GM23338 (cell line): ENCODE data around the gene LSM5. TPM values are rescaled to one million over a fixed set of nuclear protein-coding genes. Genes with fewer than 3 reads are reported as not detected.

Experiments
- ATAC-seq: fragments of 200-7000 bp; cut with Tn5 transposase; 3 replicates; pipeline ENCODE4 v1.9.1; 2020
- DNase-seq: peaks from one replicate; pipeline ENCODE4 v3.0.0-alpha.2; 2015; ENCODE audit warnings: low spot score
- H2AFZ ChIP-seq: fragments of 200-600 bp; sonication (generic); 2 replicates; pipeline ENCODE4 v1.8.0; 2016; ENCODE audit warnings: antibody characterized with exemption, mild to moderate bottlenecking, moderate library complexity
- H3F3A ChIP-seq: fragments of 200-600 bp; sonication (generic); replicated peaks from 2 replicates; pipeline ENCODE4 v1.8.0; 2017; ENCODE audit warnings: antibody characterized with exemption, mixed run types, low read depth
- H3K27ac ChIP-seq: fragments of 200-600 bp; sonication (generic); 2 replicates; pipeline ENCODE4 v1.6.1; 2016; ENCODE audit warnings: low read depth
- H3K27me3 ChIP-seq: fragments of 200-600 bp; sonication (generic); 2 replicates; pipeline ENCODE4 v1.8.0; 2016; ENCODE audit warnings: mild to moderate bottlenecking, mixed run types, moderate library complexity; ENCODE audit not compliant: insufficient read depth
- H3K36me3 ChIP-seq: fragments of 200-600 bp; sonication (generic); 2 replicates; pipeline ENCODE4 v1.8.0; 2016; ENCODE audit warnings: mild to moderate bottlenecking; ENCODE audit not compliant: insufficient read depth
- H3K4me1 ChIP-seq: fragments of 200-600 bp; sonication (generic); 2 replicates; pipeline ENCODE4 v1.8.0; 2016; ENCODE audit warnings: mild to moderate bottlenecking, moderate library complexity; ENCODE audit not compliant: insufficient read depth
- H3K4me2 ChIP-seq: fragments of 200-600 bp; sonication (generic); 2 replicates; pipeline ENCODE4 v1.7.1; 2017; ENCODE audit warnings: mixed run types
- H3K4me3 ChIP-seq: fragments of 200-600 bp; sonication (generic); 2 replicates; pipeline ENCODE4 v1.6.1; 2016; ENCODE audit warnings: mixed run types
- H3K79me2 ChIP-seq: fragments of 200-600 bp; sonication (generic); replicated peaks from 2 replicates; pipeline ENCODE4 v1.8.0; 2017; ENCODE audit warnings: mild to moderate bottlenecking; ENCODE audit not compliant: insufficient read depth
- H3K9me2 ChIP-seq: fragments of 200-600 bp; sonication (generic); 2 replicates; pipeline ENCODE4 v1.8.0; 2017; ENCODE audit not compliant: insufficient read depth
- H4K20me1 ChIP-seq: fragments of 200-600 bp; sonication (generic); replicated peaks from 2 replicates; pipeline ENCODE4 v1.8.0; 2017; ENCODE audit warnings: mild to moderate bottlenecking; ENCODE audit not compliant: insufficient read depth
- H3K27ac Mint-ChIP-seq: 2 replicates; pipeline ENCODE4 v1.8.0; 2020; ENCODE audit warnings: inconsistent platforms, mild to moderate bottlenecking, moderate library complexity, mixed read lengths
- H3K27me3 Mint-ChIP-seq: 3 replicates; pipeline ENCODE4 v1.8.0; 2022; ENCODE audit warnings: low read depth, mild to moderate bottlenecking, moderate library complexity, mixed read lengths, inconsistent platforms; ENCODE audit not compliant: insufficient read depth, poor library complexity
- H3K36me3 Mint-ChIP-seq: 3 replicates; pipeline ENCODE4 v1.8.0; 2021; ENCODE audit warnings: low read depth, mild to moderate bottlenecking, inconsistent platforms, moderate library complexity, mixed read lengths
- H3K4me1 Mint-ChIP-seq: 3 replicates; pipeline ENCODE4 v1.8.0; 2020; ENCODE audit warnings: mild to moderate bottlenecking, inconsistent platforms, mixed read lengths
- H3K4me3 Mint-ChIP-seq: 3 replicates; pipeline ENCODE4 v1.8.0; 2021; ENCODE audit warnings: moderate library complexity, mild to moderate bottlenecking, inconsistent platforms, mixed read lengths
- H3K9me3 Mint-ChIP-seq: 3 replicates; pipeline ENCODE4 v1.8.0; 2020; ENCODE audit warnings: moderate library complexity, mild to moderate bottlenecking, inconsistent platforms, mixed read lengths
- EZH2 ChIP-seq: fragments of 200-600 bp; sonication (generic); IDR thresholded peaks from one replicate; pipeline ENCODE4 v1.8.0; 2017; ENCODE audit warnings: antibody characterized with exemption, mild to moderate bottlenecking, low read depth; ENCODE audit not compliant: unreplicated experiment
- EZH2phosphoT487 ChIP-seq: fragments of 200-600 bp; sonication (generic); IDR thresholded peaks from one replicate; pipeline ENCODE4 v1.8.1; 2018; ENCODE audit warnings: antibody characterized with exemption; ENCODE audit not compliant: unreplicated experiment
- JUNB ChIP-seq: IDR thresholded peaks from one replicate; pipeline ENCODE4 v1.6.1; 2016; ENCODE audit warnings: antibody characterized with exemption; ENCODE audit not compliant: unreplicated experiment
- NANOG ChIP-seq: IDR thresholded peaks from 2 replicates; pipeline ENCODE4 v1.6.1; 2016; ENCODE audit warnings: antibody characterized with exemption, borderline replicate concordance
- STAT1 ChIP-seq: IDR thresholded peaks from one replicate; pipeline ENCODE4 v1.6.1; 2016; ENCODE audit warnings: antibody characterized with exemption; ENCODE audit not compliant: unreplicated experiment
- ZNF331 ChIP-seq: fragments of 250-450 bp; sonication (Bioruptor Pico); IDR thresholded peaks from 2 replicates; pipeline ENCODE4 v1.5.0; 2020; ENCODE audit warnings: low read depth, mild to moderate bottlenecking, moderate library complexity
- polyA plus RNA-seq: library from polyadenylated mRNA; unstranded; fragments of >200 nt; fragmentation: Nextera tagmentation; extraction: Ambion mirVana; gene quantifications from 2 replicates; pipeline ENCODE4 v1.2.1, GENCODE V29; 2016
- total RNA-seq: library from RNA; depleted of rRNA; stranded (reverse); fragments of >200 nt; shearing (Covaris generic); gene quantifications from 2 replicates; pipeline ENCODE4 v1.2.3, GENCODE V29; 2014
- TF ChIP-seq, protein P1 (sequence below): IDR thresholded peaks from 2 replicates; pipeline ENCODE4 v1.6.1; 2016; ENCODE audit warnings: antibody characterized with exemption
- TF ChIP-seq, protein P2 (sequence below): IDR thresholded peaks from one replicate; pipeline ENCODE4 v1.6.1; 2018; ENCODE audit warnings: antibody characterized with exemption; ENCODE audit not compliant: unreplicated experiment

The LSM5 gene
- total and polyA plus RNA-seq, 2 experiments from 2014 or later, result 56.6 to 469 TPM

DNA sequence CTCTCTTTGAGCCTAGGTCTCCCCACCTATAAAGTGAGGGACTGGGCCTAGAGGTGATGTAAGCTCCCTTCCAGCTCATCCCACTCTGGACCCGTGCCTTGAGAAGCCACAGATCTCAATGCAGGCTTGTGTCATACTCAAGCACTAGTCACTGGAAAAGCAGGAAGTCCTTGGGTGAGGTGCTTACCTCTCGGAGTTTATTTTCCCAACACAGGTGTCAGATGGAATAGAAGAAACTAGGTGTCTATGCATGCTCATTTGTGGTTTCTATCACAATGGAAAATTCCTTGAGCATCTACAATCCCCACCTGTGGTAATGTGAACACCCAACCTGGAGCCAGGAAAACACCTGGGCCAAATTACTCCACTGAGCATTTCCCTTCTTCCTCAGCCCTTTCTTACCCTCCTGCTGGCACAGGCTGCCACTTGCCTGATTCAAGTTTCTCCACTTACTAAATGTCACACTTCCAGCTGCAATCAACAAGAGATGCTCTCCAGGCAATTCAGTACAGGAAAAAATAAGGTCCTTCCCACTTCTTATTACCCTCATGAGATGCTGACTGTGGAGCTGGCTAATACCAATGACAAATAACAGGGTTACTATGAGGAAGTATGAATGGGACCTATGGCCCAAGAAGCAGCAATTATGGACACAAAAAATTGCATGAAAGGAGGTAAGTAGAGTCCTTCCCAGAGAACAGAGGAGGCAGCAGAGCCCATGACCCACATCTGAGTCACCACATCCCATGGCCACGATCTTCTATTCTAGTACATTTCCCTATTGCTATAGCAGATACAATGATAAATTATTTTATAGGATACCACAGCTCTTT, 13.1 kb downstream of the LSM5 start:
- no peaks in the 10 kb centered on the region for H3K79me2 ChIP-seq
- H3K4me3 ChIP-seq, result no peak overlapping the region
- H2AFZ ChIP-seq, result no peak overlapping the region
- ATAC-seq (no peak), DNase-seq (no peak)
- H3F3A ChIP-seq, result no peaks in the 10 kb centered on the region
- H3K36me3 ChIP-seq, result no peaks in the 10 kb centered on the region
- Mint-ChIP-seq H3K36me3 (no peaks in the 10 kb centered on the region), H3K27ac (no peak overlapping the region), H3K4me1 (no peaks in the 10 kb centered on the region), H3K27me3 (peaks cover 2% of the 10 kb centered on the region), H3K9me3 (no peaks in the 10 kb centered on the region; the same call in 2 of the 3 replicates), H3K4me3 (no peak overlapping the region)
- no peaks in the 10 kb centered on the region for H3K4me1 ChIP-seq
- TF ChIP-seq EZH2phosphoT487, result no peak
- TF ChIP-seq STAT1, result no peak
- TF ChIP-seq, protein P1, sequence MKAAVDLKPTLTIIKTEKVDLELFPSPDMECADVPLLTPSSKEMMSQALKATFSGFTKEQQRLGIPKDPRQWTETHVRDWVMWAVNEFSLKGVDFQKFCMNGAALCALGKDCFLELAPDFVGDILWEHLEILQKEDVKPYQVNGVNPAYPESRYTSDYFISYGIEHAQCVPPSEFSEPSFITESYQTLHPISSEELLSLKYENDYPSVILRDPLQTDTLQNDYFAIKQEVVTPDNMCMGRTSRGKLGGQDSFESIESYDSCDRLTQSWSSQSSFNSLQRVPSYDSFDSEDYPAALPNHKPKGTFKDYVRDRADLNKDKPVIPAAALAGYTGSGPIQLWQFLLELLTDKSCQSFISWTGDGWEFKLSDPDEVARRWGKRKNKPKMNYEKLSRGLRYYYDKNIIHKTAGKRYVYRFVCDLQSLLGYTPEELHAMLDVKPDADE, result no peak
- no peaks in the 10 kb centered on the region for H4K20me1 ChIP-seq
- no peaks in the 10 kb centered on the region for H3K27me3 ChIP-seq
- no peak overlapping the region for H3K27ac ChIP-seq
- H3K4me2 ChIP-seq, result no peak overlapping the region
- no peaks in the 10 kb centered on the region for H3K9me2 ChIP-seq

DNA sequence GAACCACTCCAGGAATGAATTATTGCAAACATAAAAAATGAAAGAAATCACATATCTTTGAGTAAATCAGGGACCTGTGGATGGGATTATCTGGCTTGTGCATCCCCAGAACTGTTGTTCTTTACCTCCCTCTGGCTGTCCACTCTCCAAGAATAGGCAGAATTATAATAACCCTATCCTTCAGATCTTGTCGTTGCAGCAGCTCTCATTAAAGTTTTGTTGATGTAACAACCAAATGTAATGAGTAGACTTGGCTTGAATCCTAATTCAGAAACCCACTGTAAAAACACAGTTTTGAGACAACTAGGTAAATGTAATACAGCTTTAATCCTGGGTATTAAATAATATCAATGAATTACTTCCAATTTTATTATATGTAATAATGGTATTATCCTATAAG, 16.2 kb downstream of the LSM5 start:
- peaks cover 6% of the 10 kb centered on the region; the same call in 2 of the 3 replicates for H3K9me3 Mint-ChIP-seq
- DNase-seq, result no peak
- no peak for TF ChIP-seq ZNF331 (CRISPR knock-in tag)
- no peak for TF ChIP-seq NANOG
- no peak for TF ChIP-seq JUNB
- no peak for TF ChIP-seq EZH2
- TF ChIP-seq, protein P2, sequence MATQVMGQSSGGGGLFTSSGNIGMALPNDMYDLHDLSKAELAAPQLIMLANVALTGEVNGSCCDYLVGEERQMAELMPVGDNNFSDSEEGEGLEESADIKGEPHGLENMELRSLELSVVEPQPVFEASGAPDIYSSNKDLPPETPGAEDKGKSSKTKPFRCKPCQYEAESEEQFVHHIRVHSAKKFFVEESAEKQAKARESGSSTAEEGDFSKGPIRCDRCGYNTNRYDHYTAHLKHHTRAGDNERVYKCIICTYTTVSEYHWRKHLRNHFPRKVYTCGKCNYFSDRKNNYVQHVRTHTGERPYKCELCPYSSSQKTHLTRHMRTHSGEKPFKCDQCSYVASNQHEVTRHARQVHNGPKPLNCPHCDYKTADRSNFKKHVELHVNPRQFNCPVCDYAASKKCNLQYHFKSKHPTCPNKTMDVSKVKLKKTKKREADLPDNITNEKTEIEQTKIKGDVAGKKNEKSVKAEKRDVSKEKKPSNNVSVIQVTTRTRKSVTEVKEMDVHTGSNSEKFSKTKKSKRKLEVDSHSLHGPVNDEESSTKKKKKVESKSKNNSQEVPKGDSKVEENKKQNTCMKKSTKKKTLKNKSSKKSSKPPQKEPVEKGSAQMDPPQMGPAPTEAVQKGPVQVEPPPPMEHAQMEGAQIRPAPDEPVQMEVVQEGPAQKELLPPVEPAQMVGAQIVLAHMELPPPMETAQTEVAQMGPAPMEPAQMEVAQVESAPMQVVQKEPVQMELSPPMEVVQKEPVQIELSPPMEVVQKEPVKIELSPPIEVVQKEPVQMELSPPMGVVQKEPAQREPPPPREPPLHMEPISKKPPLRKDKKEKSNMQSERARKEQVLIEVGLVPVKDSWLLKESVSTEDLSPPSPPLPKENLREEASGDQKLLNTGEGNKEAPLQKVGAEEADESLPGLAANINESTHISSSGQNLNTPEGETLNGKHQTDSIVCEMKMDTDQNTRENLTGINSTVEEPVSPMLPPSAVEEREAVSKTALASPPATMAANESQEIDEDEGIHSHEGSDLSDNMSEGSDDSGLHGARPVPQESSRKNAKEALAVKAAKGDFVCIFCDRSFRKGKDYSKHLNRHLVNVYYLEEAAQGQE, result no peak
- TF ChIP-seq, protein P1, result no peak
- TF ChIP-seq STAT1, result no peak

More for the DNA sequence above, 16.2 kb downstream of the LSM5 start:
- no peaks in the 10 kb centered on the region for H3K9me2 ChIP-seq
- no peaks in the 10 kb centered on the region for H3K27me3 ChIP-seq
- H3K36me3 ChIP-seq, result no peaks in the 10 kb centered on the region
- peaks cover 2% of the 10 kb centered on the region; the same call in 1 of the 3 replicates for H3K36me3 Mint-ChIP-seq
- no peaks in the 10 kb centered on the region for H3K79me2 ChIP-seq
- H4K20me1 ChIP-seq, result no peaks in the 10 kb centered on the region
- no peak overlapping the region for H3K4me3 Mint-ChIP-seq
- H3K4me1 Mint-ChIP-seq, result no peaks in the 10 kb centered on the region
- no peaks in the 10 kb centered on the region for H3F3A ChIP-seq
- H3K27me3 Mint-ChIP-seq, result peaks cover 2% of the 10 kb centered on the region
- no peaks in the 10 kb centered on the region for H3K4me1 ChIP-seq
- H3K27ac Mint-ChIP-seq, result no peak overlapping the region
- H3K4me2 ChIP-seq, result no peak overlapping the region
- H2AFZ ChIP-seq, result no peak overlapping the region
- ATAC-seq, result no peak
- H3K4me3 ChIP-seq, result no peak overlapping the region
- H3K27ac ChIP-seq, result no peak overlapping the region
